SK-N-MC (cell line): ENCODE data around the gene RUNX1.

ENCODE experiments used
- DNase-seq: peaks from one replicate; pipeline ENCODE4 v3.0.0-alpha.2; 2011; ENCODE audit warnings: low read depth, low spot score
- H3K27ac ChIP-seq: fragments of 200-600 bp; sonication (generic); 2 replicates; pipeline ENCODE4 v1.5.1; 2016; ENCODE audit warnings: mixed run types
- H3K36me3 ChIP-seq: fragments of 200-600 bp; sonication (generic); 2 replicates; pipeline ENCODE4 v1.6.1; 2017; ENCODE audit warnings: antibody characterized with exemption, low read length, mixed read lengths; ENCODE audit not compliant: insufficient read depth
- H3K4me3 ChIP-seq: fragments of 200-600 bp; sonication (generic); 2 replicates; pipeline ENCODE4 v1.5.1; 2016
- H3K9ac ChIP-seq: fragments of 200-600 bp; sonication (generic); 2 replicates; pipeline ENCODE4 v1.8.0; 2017; ENCODE audit warnings: mixed run types, mixed read lengths; ENCODE audit not compliant: insufficient read length
- H3K9me3 ChIP-seq: fragments of 200-600 bp; sonication (generic); 2 replicates; pipeline ENCODE4 v1.6.1; 2017; ENCODE audit warnings: low read depth, mild to moderate bottlenecking, antibody characterized with exemption, low read length, moderate library complexity, mixed read lengths
- EZH2 ChIP-seq: fragments of 200-600 bp; sonication (generic); IDR thresholded peaks from one replicate; pipeline ENCODE4 v1.6.1; 2017; ENCODE audit warnings: antibody characterized with exemption
- FOXP2 ChIP-seq: optimal IDR thresholded peaks from 2 replicates; pipeline ENCODE3; 2011; ENCODE audit warnings: mild to moderate bottlenecking, moderate library complexity; ENCODE audit not compliant: insufficient read depth; ENCODE audit errors: extremely low read length, control extremely low read depth
- POLR2AphosphoS5 ChIP-seq: IDR thresholded peaks from 2 replicates; pipeline ENCODE4 v1.6.1; 2012; ENCODE audit warnings: mild to moderate bottlenecking, low read depth, low read length, borderline replicate concordance

Gene RUNX1

DNA sequence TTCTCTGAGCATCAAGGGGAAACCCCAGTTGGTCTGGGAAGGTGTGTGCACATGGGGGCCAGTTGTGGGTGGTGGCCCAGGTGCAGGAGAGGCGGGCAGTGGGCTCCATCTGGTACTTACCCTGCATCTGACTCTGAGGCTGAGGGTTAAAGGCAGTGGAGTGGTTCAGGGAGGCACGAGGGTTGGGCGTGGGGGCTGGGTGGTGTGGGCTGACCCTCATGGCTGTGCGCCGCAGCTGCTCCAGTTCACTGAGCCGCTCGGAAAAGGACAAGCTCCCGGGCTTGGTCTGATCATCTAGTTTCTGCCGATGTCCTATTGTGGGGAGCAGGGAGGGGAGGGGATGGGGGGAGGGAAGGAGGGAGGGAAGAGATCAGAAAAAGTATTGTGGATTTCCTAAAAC is 214.8 kb downstream of the RUNX1 start:
- no peak overlapping the region for H3K27ac ChIP-seq
- no peaks in the 10 kb centered on the region for H3K36me3 ChIP-seq
- H3K9me3 ChIP-seq, result no peaks in the 10 kb centered on the region
- no peak for DNase-seq
- no peak overlapping the region for H3K4me3 ChIP-seq
- no peak overlapping the region for H3K9ac ChIP-seq
- no peak for TF ChIP-seq POLR2AphosphoS5
- TF ChIP-seq FOXP2, result no peak
- no peak for TF ChIP-seq EZH2

GRCh38 chr21:34833465-34833864 is 215.6 kb downstream of the RUNX1 start:
- no peak overlapping the region for H3K27ac ChIP-seq
- H3K9ac ChIP-seq, result no peak overlapping the region
- no peaks in the 10 kb centered on the region for H3K9me3 ChIP-seq
- DNase-seq, result no peak
- no peak overlapping the region for H3K4me3 ChIP-seq
- H3K36me3 ChIP-seq, result no peaks in the 10 kb centered on the region
- TF ChIP-seq FOXP2 (no peak), POLR2AphosphoS5 (no peak), EZH2 (no peak)

GRCh38 chr21:34830386-34831170 is 218.5 kb downstream of the RUNX1 start:
- Histone ChIP-seq H3K4me3 (no peak overlapping the region), H3K36me3 (no peaks in the 10 kb centered on the region), H3K9ac (no peak overlapping the region), H3K9me3 (no peaks in the 10 kb centered on the region), H3K27ac (no peak overlapping the region)
- TF ChIP-seq EZH2, result no peak
- no peak for TF ChIP-seq FOXP2
- TF ChIP-seq POLR2AphosphoS5, result no peak
- no peak for DNase-seq

- no peak overlapping the region for H3K9ac ChIP-seq
- H3K36me3 ChIP-seq, result no peaks in the 10 kb centered on the region
- no peak overlapping the region for H3K27ac ChIP-seq
- DNase-seq, result no peak
- TF ChIP-seq POLR2AphosphoS5 (no peak), EZH2 (no peak), FOXP2 (no peak)
- H3K9me3 ChIP-seq, result no peaks in the 10 kb centered on the region
- no peak overlapping the region for H3K4me3 ChIP-seq
Measured at GRCh38 chr21:34827445-34828235, 221.5 kb downstream of the RUNX1 start.

- H3K9me3 ChIP-seq, result no peaks in the 10 kb centered on the region
- no peaks in the 10 kb centered on the region for H3K36me3 ChIP-seq
- no peak overlapping the region for H3K27ac ChIP-seq
- no peak for DNase-seq
- no peak for TF ChIP-seq FOXP2
- no peak overlapping the region for H3K4me3 ChIP-seq
- no peak overlapping the region for H3K9ac ChIP-seq
Measured at GRCh38 chr21:34826836-34827235, 222.3 kb downstream of the RUNX1 start.

DNA sequence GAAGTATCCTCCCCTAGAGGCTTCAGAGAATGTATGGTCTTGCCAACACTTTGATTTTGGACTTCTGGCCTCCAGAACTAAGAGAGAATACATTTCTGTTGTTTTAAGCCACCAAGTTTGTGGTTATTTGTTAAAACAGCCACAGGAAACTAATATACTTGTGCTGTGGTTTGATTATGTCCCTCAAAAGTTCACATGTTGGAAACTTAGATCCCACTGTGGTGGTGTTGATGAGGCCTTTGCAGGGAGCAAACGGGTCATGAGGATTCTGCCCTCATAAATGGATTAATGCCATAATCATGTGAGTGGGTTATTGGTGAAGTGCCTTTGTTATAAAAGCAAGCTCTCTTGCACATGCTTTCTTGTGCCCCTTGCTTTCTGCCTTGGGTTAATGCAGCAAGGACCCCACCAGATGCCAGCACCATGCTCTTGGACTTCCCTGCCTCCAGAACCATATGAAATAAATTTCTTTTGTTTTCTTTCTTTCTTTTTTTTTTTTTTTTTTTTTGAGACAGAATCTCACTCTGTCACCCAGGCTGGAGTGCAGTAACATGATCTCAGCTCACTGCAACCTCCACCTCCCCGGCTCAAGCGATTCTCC is 223.1 kb downstream of the RUNX1 start:
- H3K9me3 ChIP-seq, result no peaks in the 10 kb centered on the region
- no peak overlapping the region for H3K27ac ChIP-seq
- DNase-seq, result no peak
- no peak for TF ChIP-seq EZH2
- no peaks in the 10 kb centered on the region for H3K36me3 ChIP-seq
- no peak overlapping the region for H3K4me3 ChIP-seq
- no peak overlapping the region for H3K9ac ChIP-seq

DNA sequence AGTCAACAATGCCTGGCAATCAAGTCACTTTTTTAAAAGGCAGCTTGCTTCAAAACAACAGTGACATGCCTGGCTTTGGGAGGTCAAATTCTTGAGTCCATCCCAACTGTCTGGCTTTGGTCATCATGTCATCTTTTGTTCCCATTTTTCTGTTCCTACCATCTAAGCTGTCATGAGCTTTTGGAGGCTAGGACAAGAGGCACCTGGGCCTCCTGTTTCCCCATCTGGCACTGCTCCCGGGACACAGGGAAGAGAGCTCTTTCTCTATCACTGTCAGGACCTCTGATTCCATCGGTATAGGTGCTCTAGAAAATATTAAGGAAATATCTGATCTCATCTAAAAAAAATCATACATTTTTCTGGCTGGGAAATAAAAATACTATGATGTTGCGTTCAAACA is 224.0 kb downstream of the RUNX1 start:
- Histone ChIP-seq H3K4me3 (no peak overlapping the region), H3K9ac (no peak overlapping the region), H3K36me3 (no peaks in the 10 kb centered on the region), H3K9me3 (no peaks in the 10 kb centered on the region), H3K27ac (no peak overlapping the region)
- DNase-seq, result no peak
- no peak for TF ChIP-seq POLR2AphosphoS5
- TF ChIP-seq FOXP2, result no peak
- TF ChIP-seq EZH2, result no peak

GRCh38 chr21:34824314-34824713 is 224.8 kb downstream of the RUNX1 start:
- DNase-seq, result no peak
- H3K36me3 ChIP-seq, result no peaks in the 10 kb centered on the region
- TF ChIP-seq EZH2 (no peak), POLR2AphosphoS5 (no peak), FOXP2 (no peak)
- no peak overlapping the region for H3K4me3 ChIP-seq
- H3K27ac ChIP-seq, result no peak overlapping the region
- no peak overlapping the region for H3K9ac ChIP-seq
- H3K9me3 ChIP-seq, result no peaks in the 10 kb centered on the region
